22Rv1 (cell line): Measurements from ENCODE around the gene MMP24.
"Not testable (repeated sequence)": the region's sequence is repeated elsewhere in the genome, so short reads cannot be mapped to it uniquely, and the experiment has no call there.

Source experiments
- CTCF ChIP-seq: fragments of 450-650 bp; IDR thresholded peaks from 2 replicates; pipeline ENCODE4 v1.5.1; 2017; ENCODE audit warnings: mild to moderate bottlenecking
- ZFX ChIP-seq: fragments of 450-650 bp; IDR thresholded peaks from 2 replicates; pipeline ENCODE4 v1.6.1; 2017; ENCODE audit warnings: antibody characterized with exemption, borderline replicate concordance

DNA sequence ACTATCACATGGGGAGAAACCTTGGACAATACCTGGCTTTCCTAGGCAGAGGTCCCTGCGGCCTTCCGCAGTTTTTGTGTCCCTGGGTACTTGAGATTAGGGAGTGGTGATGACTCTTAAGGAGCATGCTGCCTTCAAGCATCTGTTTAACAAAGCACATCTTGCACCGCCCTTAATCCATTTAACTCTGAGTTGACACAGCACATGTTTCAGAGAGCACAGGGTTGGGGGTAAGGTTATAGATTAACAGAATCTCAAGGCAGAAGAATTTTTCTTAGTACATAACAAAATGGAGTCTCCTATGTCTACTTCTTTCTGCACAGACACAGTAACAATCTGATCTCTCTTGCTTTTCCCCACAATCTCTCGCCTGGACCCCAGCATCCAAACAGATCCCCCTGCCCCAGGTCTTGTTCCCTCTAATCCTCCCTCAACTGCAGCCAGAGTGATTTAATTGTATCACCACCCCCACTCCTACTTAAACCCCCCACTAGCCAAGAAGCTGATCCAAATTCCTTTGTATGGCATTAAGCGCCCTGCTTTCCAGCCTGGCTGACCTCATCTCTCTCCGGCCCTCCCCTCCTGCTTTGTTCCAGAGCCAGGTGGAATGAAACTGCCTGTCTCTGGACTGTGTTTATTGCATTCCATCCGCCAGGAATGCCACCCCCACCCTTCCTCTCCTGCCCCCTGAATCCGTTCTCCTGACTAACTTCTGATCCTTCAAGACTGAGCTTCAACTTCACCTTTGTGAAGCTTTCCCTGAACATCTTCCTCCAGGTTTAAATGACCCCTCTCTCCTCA lies 36.4 kb downstream of the MMP24 start:
- not testable (repeated sequence) for TF ChIP-seq ZFX, CTCF
